NCI-H460 (cell line): ENCODE data around the gene ENOX2. TPM values are rescaled to one million over a fixed set of nuclear protein-coding genes. Genes with fewer than 3 reads are reported as not detected.
A peak's percentile ranks its signal among the peaks of the same experiment; 100 is the strongest.

ENCODE experiments used
- DNase-seq: peaks from one replicate; pipeline ENCODE4 v3.0.0-alpha.2; 2016; ENCODE audit warnings: low read depth; ENCODE audit errors: extremely low read depth
- total RNA-seq: library from RNA; depleted of rRNA; stranded (reverse); fragments of >200 nt; shearing (Covaris generic); gene quantifications from 2 replicates; pipeline ENCODE4 v1.2.3, GENCODE V29; 2014

Gene ENOX2
- total RNA-seq, 1 experiment from 2014 or later, result 14.6 TPM

DNA sequence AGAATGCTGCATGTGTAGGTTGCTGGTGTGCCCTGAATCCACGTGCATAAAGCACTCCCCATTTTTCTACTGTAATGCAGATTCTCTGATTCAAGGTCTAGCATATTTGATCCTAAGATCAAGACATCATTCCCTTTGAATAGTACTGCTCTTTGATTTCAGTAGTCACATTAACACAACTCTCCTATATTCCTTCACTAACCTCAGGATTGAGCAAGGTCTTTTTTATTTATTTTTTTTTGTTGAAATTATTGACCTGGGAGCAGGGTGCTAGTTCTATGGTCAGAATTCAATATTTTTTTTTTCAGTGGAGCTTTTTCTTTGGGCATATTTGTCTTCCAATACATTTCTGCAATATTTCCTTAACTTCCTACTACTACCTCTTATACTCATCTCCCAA, 255.5 kb downstream of the ENOX2 start:
- no peak for DNase-seq

DNA sequence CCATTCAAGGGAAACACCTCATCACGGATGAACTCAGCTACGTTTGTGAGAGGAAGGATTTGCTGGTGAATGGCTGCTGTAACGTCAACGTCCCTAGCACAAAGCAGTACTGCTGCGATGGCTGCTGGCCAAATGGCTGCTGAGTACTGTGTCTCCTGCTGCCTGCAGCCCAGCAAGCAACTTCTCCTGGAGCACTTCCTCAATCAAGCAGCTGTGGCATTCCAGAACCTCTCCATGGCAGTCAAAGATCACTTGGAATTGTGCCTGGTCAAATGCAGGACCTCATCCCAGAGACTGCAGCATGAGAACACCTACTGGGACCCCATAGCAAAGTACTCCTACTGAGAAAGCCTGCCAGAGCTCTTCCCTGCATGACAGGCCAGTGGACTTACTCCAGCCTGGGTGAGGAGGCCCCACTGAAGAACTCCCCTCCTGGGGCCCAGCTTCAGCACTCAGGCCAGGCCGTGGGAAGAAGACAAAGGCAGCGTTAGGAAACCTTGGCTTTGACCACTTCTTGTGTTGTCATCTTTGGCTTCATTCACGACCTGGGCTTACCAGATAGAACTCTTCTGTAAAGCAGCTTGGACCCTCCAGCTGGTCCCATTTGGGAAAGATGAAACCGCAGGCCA, 256.9 kb downstream of the ENOX2 start:
- no peak for DNase-seq

DNA sequence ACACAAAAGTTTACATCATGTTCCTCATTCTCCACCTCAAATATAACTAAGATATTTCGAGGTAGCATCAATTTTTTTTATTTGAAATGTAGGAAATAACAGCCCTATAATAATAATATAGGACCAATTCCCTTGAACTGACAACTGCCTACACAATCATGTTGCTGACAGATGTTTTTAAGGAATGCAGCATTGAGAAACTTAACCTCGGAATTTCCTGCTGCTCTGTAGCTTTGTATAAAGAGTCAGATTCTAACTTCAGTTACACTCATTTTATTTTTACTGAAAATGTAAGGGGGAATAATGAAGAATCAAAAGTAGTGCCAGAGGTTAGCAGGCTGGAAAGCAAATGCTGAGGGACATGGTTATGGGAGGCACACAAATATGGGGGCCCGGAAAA, 265.4 kb downstream of the ENOX2 start:
- DNase-seq, result no peak

DNA sequence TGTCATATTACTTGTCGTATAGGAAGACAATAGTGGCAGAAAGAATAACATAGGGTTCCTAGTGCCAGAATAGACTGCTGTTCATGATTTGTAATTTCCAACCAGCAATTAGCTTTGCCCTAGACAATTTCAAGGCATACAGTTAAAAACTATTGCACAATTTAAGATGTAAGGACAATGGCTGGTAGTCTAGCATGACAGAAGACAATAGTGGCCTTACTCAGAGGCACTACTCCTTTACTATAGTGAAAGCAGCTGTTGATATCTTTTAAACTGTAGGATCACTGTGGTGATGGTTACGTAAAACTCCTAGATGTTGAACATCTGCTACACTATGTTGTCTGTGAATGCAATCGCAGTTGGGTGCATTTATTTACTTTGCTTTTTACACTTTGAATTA, 266.7 kb downstream of the ENOX2 start:
- no peak for DNase-seq

DNA sequence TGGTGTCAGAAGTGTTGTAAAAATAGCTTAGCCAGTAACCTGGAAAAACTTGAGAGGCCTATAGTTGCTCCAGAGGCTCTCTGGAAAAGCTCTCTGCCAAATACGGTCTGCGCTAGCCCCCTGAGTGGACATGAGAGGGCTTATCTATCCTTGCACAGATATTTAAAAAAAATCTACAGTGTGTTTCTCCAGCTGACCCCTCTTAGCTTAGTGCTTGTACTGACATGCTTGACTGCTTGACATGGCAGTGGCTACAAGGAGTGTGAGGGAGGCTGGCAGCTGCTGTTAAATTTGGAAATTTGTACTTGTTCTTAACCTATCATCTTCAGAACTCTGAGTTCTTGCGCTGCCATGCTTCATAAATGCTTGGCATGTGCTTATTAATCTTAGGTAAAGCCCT, 272.0 kb downstream of the ENOX2 start:
- DNase-seq, result no peak

DNA sequence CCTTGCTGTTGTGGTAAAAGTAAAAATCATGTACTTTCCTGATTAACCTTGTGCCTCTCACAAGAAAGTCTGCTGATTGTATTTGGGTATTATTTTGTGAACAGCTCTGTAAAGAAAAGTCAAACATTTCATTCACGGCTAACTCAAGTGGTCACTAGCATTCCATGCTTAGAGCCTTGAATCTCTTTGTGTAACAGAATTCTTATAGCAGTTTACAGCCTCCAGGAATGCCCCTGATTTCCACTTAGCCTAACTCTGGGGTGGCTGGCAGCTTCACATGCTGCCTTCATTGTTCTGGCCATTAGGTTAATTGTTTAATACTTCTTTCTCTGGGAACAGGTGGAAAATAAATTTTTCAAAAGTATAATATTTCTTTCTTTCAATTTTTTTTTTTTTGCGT, 274.5 kb downstream of the ENOX2 start:
- DNase-seq, result no peak

DNA sequence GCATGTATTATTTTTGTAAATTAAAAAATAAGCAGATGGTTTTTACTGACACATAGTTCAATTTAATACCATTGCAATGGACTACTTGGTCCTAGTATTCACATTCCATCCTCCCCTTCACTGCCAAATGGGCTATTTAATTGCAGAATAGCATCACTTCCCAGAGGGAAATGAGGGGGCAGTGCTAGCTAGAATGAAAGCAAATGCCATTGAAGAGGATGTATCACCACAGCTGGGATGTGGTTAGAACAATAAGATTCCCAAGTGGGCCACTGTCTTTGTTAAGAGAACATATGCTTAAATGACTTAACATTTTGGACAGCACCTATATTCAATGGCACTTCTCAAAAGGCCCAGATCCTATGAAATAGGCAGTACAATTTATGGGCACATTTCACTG, 276.5 kb downstream of the ENOX2 start:
- no peak for DNase-seq

DNA sequence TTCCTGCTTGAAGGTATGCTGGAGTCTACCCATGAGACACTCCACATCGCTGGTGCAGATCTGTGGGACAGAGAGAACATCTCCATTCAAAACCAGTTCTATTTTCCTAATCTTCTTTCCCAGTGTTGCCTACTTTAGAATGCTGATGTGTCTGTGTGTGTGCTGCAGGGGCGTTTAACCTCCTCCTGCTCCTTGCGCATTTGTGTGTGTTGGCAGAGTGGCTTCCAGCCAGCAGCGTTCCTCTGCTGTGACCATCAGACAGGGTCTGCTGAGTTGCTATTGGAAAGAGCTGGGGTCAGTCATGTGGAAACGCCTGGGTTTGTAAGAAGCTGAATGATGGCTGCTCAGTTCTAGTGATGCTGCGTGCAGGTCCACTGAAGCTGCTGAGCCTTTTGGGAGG, 277.6 kb downstream of the ENOX2 start:
- DNase-seq, result no peak

DNA sequence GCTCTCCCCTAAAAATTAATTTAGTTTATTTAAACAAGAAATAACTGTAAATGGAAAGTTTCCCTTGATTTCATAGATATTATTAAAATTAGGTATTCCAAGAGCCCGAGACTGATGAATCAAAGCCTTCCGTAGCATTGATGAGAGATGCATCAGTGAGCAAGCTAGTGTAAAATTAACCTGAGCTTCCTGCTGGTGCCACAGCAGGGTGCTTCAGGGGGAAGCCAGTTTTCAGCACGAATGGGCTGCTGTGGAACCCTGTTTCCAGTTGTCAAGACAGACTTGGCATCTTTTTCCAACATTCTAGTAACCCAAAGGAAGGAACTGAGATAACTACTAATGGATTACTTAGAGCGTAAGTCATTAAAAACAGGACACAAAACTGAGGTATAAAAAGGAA, 279.5 kb downstream of the ENOX2 start:
- DNase-seq, result no peak

DNA sequence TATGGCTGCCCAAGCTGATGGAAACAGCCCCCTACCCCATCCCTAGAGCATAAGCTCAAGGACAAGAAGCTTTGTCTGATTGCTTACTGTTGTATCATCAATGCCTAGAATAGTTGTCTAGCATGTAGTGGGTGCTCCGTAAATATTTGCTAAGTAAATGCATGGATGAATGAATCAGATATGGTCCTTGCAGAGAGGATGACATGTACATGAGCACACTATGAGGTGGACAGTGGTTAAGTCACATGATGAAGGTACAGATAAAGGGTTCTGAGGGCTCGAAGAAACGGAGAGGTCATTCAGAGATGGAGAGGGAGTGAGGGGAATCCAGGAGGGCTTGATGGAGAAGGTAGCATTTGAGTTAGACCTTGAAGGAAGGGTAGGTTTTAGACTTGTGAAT, 287.1 kb downstream of the ENOX2 start:
- no peak for DNase-seq

DNA sequence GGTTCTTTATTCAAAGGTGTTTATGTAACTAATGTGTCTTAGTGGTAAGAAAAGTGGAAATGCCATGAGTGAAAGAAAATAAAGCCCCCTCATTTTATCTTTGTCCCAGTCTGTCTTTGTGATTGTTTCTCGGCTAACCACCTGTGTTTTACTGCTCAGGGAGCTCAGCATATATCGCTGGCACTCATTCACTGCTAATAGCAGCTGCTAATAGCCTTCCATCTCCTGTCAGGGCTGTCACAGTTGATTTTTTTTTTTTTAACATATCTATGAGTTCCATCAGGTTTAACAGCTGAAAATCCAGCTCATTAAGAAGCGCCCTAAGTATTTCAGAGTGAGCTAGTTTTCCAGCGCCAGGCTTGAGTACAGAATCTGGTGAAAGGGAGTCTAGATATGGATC, 295.6 kb downstream of the ENOX2 start:
- DNase-seq, result no peak

DNA sequence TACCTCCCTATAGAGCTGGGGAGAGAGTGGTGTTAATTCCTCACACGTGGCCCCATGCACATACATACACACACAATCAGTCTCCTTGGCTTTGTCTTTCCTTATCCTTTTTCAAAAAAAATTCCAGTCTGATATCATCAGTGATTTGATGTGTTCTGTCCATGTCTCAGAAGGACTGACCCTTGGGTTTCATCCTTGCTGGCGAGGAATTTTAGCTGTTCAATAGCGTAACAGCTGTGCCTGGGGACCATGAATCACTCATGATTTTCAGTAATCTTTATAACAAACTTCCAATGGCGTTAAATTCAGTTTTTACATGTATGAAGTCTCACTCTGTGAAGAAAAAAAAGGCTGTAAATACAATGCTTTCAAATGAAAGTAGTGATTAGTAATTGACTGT, 296.6 kb downstream of the ENOX2 start:
- DNase-seq, result no peak

DNA sequence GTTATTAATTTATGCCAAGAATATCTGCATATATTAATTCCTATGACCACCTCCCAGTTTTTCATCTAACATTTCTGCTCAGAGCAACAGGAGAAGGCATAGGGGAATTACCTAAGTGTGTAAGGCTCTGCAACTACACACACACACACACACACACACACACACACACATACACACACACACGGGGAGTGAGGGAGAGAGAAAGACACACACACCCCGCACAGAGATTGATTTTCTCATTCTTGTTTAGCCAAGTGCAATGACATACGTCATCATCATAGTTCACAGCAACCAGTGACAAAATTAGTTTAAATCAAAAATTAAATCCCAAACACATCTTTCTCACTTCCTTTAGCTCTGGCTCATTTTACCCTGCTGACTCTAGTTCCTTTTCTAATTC, 298.1 kb downstream of the ENOX2 start:
- no peak for DNase-seq

DNA sequence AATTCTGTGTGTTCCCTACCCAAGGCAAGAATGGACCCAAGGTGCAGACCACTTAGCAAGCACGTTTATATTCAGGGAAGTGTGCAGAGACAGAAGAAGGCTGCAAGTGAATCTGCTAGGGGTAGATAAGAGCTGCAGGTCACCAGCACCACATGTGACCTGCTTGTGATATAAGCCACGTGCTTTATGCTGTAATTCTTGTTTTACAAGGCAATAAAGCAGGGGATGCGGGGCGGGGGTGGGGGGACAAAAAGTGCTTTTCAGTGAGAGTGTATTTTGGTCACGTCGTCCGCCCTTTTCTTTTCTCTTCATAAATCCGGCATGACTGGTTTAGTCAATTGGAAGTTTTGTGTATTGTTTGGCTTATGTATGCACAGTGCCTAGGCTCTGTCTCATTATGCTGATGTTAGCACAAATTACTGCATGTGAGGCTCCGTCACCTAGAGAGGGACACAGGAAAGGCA, 308.5 kb downstream of the ENOX2 start:
- no peak for DNase-seq

DNA sequence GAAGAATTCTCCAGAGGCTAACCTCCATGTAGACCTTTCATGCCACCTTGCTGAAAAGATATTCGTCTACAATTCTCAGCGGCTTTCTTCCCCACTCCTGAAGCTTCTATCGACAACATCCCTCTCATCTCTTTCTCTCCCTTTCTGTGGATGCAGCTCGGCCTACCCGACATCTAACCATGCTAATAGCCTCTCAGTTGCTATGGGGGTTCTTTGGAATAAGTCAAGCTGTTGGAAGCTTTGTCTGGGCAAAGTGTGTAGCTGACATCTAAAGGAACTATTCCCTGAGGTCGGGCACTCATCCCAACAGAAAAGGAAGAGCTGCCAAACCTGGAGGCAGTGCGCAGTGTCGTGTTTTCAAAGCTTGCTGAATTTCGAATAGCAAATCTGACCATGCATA, 309.1 kb downstream of the ENOX2 start:
- DNase-seq, result no peak

DNA sequence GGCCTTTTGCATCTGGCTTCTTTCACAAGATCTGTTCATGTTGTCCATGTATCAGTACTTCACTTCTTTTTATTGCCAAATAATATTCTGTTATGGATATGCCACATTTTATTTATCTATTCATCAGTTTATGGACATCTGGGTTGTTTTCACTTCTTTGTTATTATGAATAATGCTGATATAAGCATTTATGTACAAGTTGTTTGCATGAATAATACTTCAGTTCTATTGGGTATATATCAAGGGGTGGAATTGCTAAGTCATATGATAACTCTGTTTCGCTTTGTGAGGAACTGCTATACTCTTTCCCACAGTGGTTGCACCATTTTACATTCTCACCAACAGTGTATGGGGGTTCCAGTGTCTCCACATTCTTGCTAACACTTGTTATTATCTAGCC, 310.8 kb downstream of the ENOX2 start:
- DNase-seq, result no peak

DNA sequence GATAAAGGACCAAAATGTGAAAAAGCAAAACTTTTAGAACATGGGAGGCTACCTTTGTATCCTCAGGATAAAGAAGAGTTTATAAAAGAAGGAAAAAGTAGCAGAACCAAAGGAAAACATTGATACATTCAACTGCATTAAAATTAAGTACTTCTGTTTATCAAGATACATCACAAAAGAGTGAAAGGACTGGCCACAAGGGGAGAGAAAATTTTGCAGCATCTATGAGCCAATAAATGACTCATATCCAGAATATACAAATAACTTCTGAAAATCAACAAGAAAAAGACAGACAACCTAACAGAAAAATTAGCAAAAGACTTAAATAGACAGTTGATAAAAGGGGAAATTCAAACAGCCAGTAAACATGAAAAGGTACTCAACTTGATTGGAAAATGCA, 324.1 kb downstream of the ENOX2 start:
- no peak for DNase-seq

DNA sequence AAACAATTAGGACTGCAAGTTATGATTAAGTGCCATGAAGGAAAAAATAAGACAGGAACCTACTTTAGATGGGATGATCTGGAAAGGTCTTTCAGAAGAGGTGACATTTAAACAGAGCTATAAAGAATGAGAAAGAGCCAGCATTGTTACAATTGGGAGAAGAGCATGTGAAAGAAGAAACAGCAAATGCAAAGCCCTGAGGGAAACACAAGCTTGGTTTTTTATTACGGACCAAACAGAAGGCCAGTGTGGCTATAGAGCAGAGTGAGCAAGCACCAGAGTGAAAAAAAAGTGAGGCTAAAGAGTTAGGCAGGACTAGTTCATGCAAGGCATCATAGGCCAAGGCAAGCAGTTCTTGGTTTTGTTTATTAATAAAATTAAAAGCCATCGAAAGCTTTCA, 325.6 kb downstream of the ENOX2 start:
- DNase-seq, result no peak

DNA sequence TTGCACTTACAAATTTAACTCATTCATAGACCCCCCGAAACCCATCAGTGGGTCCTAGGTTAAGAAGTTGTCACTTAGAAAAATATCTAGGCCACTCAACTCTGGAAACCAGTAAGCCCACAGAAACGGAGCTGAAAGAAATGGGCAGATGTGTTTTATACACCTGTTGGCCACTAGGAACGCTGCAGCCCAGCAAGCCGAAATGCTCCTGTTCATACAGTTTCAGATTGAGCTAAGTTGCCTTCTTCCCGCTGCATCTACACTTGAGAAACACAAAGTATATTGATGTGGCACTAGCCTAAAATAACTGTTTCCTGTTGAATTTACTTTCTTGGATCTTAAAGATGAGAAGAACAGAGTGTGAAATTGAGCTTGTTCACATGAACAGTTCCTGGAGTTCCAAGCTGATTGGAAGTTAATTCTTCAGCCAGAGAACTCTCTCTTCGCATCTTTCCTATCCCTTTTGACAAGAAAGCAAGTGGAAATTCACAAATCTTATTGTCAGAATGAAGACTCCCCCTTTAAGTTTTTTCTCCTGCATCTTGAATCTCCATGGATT, 327.1 kb downstream of the ENOX2 start:
- peak; percentile 36 for DNase-seq
